OCI-LY3 (cell line): Measurements from ENCODE around the gene WDR91.

ENCODE experiments used
- EZH2phosphoT487 ChIP-seq: fragments of 200-600 bp; shearing (Covaris generic); IDR thresholded peaks from 2 replicates; pipeline ENCODE4 v1.6.1; 2018; ENCODE audit warnings: antibody characterized with exemption, mixed run types, low read depth
- TF ChIP-seq, protein P1 (sequence below): fragments of 200-600, 300-600 bp; sonication (generic); IDR thresholded peaks from 2 replicates; pipeline ENCODE4 v1.5.1; 2014; ENCODE audit warnings: antibody characterized with exemption, low read length, low read depth

DNA sequence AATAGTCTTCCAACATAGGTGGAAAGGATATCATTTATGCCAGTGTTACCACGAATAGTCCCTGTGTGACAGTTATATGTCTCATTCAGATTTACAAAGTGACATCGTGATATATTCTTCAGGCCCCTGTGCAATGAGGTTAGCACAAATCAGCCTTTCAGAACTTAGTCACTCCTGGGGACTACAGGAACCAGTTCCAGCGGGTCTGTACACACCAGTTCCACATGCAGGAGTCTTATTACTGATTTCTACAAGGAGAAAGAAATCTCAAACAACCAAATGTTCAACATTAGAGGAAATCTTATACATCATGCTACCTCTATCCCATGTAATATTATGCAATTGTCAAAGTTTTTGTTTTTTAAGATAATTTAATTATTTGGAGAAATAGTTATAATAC, 4.4 kb upstream of the WDR91 start:
- TF ChIP-seq, protein P1, sequence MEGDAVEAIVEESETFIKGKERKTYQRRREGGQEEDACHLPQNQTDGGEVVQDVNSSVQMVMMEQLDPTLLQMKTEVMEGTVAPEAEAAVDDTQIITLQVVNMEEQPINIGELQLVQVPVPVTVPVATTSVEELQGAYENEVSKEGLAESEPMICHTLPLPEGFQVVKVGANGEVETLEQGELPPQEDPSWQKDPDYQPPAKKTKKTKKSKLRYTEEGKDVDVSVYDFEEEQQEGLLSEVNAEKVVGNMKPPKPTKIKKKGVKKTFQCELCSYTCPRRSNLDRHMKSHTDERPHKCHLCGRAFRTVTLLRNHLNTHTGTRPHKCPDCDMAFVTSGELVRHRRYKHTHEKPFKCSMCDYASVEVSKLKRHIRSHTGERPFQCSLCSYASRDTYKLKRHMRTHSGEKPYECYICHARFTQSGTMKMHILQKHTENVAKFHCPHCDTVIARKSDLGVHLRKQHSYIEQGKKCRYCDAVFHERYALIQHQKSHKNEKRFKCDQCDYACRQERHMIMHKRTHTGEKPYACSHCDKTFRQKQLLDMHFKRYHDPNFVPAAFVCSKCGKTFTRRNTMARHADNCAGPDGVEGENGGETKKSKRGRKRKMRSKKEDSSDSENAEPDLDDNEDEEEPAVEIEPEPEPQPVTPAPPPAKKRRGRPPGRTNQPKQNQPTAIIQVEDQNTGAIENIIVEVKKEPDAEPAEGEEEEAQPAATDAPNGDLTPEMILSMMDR = no peak
- TF ChIP-seq EZH2phosphoT487 = no peak
